OCI-LY3 (cell line): Measurements from ENCODE around the gene DEPDC7.

Source experiments
- H2AFZ ChIP-seq: fragments of 200-600, 300-600 bp; shearing (Covaris generic); 2 replicates; pipeline ENCODE4 v1.6.0; 2014; ENCODE audit warnings: antibody characterized with exemption, low read depth, low read length
- H3K27ac ChIP-seq: fragments of 200-600, 300-600 bp; sonication (generic); 2 replicates; pipeline ENCODE4 v1.5.1; 2014; ENCODE audit warnings: mild to moderate bottlenecking, low read length, moderate library complexity, mixed read lengths
- H3K27me3 ChIP-seq: fragments of 200-600, 300-600 bp; sonication (generic); 2 replicates; pipeline ENCODE4 v1.6.1; 2014; ENCODE audit warnings: low read depth, low read length, mixed read lengths
- H3K36me3 ChIP-seq: fragments of 200-600, 300-600 bp; sonication (generic); replicated peaks from 2 replicates; pipeline ENCODE3; 2014; ENCODE audit warnings: low read depth, low read length, mixed read lengths
- H3K4me1 ChIP-seq: fragments of 300-600, 200-600 bp; sonication (generic); 2 replicates; pipeline ENCODE4 v1.6.1; 2014; ENCODE audit warnings: low read length, mixed read lengths
- H3K4me2 ChIP-seq: fragments of 200-600, 300-600 bp; sonication (generic); 2 replicates; pipeline ENCODE4 v1.6.1; 2014; ENCODE audit warnings: low read length, mixed read lengths
- H3K4me3 ChIP-seq: fragments of 300-600, 200-600 bp; sonication (generic); 2 replicates; pipeline ENCODE4 v1.5.1; 2014; ENCODE audit warnings: antibody characterized with exemption, mild to moderate bottlenecking, low read length, moderate library complexity
- H3K79me2 ChIP-seq: fragments of 300-600, 200-600 bp; shearing (Covaris generic); 2 replicates; pipeline ENCODE4 v1.6.1; 2014; ENCODE audit warnings: mild to moderate bottlenecking, low read length, mixed read lengths
- H3K9ac ChIP-seq: fragments of 300-600, 200-600 bp; shearing (Covaris generic); 2 replicates; pipeline ENCODE4 v1.6.0; 2014; ENCODE audit warnings: mild to moderate bottlenecking, low read length, moderate library complexity
- H3K9me3 ChIP-seq: fragments of 200-600, 300-600 bp; shearing (Covaris generic); 2 replicates; pipeline ENCODE4 v1.6.1; 2014; ENCODE audit warnings: low read length, mixed read lengths; ENCODE audit not compliant: insufficient read depth
- H4K20me1 ChIP-seq: fragments of 200-600, 300-600 bp; sonication (generic); 2 replicates; pipeline ENCODE4 v1.6.1; 2016; ENCODE audit warnings: low read length, mixed read lengths; ENCODE audit not compliant: insufficient read depth
- EZH2phosphoT487 ChIP-seq: fragments of 200-600 bp; shearing (Covaris generic); IDR thresholded peaks from 2 replicates; pipeline ENCODE4 v1.6.1; 2018; ENCODE audit warnings: antibody characterized with exemption, mixed run types, low read depth
- TF ChIP-seq, protein P1 (sequence below): fragments of 200-600, 300-600 bp; sonication (generic); IDR thresholded peaks from 2 replicates; pipeline ENCODE4 v1.5.1; 2014; ENCODE audit warnings: antibody characterized with exemption, low read length, low read depth

DEPDC7 gene

DNA sequence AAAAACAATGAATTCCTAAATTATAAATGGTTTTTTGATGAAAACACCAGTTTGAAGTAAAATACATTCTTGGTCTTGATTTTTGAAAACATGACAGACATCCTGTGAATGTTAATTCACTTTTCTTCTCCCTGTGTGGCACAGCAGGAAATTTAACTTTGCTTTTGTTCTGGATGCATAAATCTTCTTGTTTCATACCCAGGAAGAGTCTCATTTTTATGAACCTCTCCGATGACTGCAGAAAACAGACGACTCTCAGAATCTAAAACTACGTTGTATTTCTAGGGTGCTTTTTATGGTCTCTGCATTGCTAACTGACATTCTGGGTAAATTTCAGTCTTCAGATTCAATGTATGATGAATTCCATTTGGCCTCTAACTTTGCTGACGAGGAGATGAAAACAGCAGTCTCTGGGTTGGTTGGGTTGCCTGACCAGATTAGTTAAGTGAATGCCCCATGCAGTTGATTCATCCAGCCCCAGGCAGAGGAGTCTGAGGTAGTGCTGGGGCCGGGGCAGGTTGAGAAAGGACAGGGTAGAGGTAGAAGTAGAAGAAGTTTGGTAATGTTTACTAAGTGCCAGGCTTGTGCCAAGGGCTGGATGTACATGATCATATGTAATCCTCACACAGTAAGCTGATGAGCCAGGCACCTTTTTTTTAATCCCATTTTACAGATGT, 43.8 kb downstream of the DEPDC7 start:
- Histone ChIP-seq H3K27ac (no peak overlapping the region), H4K20me1 (no peaks in the 10 kb centered on the region), H3K4me1 (peaks cover 24% of the 10 kb centered on the region), H2AFZ (no peak overlapping the region), H3K36me3 (peaks cover 22% of the 10 kb centered on the region), H3K9ac (no peak overlapping the region), H3K4me3 (no peak overlapping the region), H3K9me3 (no peaks in the 10 kb centered on the region), H3K4me2 (no peak overlapping the region), H3K27me3 (no peaks in the 10 kb centered on the region), H3K79me2 (no peaks in the 10 kb centered on the region)
- TF ChIP-seq, protein P1, sequence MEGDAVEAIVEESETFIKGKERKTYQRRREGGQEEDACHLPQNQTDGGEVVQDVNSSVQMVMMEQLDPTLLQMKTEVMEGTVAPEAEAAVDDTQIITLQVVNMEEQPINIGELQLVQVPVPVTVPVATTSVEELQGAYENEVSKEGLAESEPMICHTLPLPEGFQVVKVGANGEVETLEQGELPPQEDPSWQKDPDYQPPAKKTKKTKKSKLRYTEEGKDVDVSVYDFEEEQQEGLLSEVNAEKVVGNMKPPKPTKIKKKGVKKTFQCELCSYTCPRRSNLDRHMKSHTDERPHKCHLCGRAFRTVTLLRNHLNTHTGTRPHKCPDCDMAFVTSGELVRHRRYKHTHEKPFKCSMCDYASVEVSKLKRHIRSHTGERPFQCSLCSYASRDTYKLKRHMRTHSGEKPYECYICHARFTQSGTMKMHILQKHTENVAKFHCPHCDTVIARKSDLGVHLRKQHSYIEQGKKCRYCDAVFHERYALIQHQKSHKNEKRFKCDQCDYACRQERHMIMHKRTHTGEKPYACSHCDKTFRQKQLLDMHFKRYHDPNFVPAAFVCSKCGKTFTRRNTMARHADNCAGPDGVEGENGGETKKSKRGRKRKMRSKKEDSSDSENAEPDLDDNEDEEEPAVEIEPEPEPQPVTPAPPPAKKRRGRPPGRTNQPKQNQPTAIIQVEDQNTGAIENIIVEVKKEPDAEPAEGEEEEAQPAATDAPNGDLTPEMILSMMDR, result no peak
- TF ChIP-seq EZH2phosphoT487, result no peak

DNA sequence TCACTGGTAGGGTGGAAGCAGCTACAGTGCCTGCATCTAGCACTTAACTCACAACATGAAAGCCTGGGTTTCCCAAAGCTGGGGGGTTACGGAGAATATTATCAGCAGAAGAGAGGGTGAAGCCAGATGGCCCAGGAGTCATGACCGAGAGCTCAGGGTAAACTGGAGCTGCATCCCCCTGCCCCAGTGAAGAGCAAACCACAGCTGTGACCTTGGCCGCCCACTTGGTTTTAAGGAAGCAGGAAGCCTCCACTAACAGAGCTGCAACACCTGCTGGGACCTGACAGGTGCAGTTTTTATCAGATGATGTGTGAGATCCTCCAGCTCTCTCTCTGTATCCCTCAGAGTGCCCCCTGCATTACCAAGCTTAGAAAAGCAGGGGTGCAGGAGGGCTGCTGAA, 44.6 kb downstream of the DEPDC7 start:
- no peak overlapping the region for H2AFZ ChIP-seq
- H3K27ac ChIP-seq, result no peak overlapping the region
- peaks cover 30% of the 10 kb centered on the region for H3K4me1 ChIP-seq
- no peaks in the 10 kb centered on the region for H3K27me3 ChIP-seq
- H4K20me1 ChIP-seq, result no peaks in the 10 kb centered on the region; the same call in 1 of the 2 replicates
- no peak for TF ChIP-seq EZH2phosphoT487
- H3K4me3 ChIP-seq, result no peak overlapping the region
- H3K36me3 ChIP-seq, result peaks cover 16% of the 10 kb centered on the region
- no peaks in the 10 kb centered on the region for H3K9me3 ChIP-seq
- no peak overlapping the region for H3K9ac ChIP-seq
- no peaks in the 10 kb centered on the region for H3K79me2 ChIP-seq
- no peak overlapping the region for H3K4me2 ChIP-seq

DNA sequence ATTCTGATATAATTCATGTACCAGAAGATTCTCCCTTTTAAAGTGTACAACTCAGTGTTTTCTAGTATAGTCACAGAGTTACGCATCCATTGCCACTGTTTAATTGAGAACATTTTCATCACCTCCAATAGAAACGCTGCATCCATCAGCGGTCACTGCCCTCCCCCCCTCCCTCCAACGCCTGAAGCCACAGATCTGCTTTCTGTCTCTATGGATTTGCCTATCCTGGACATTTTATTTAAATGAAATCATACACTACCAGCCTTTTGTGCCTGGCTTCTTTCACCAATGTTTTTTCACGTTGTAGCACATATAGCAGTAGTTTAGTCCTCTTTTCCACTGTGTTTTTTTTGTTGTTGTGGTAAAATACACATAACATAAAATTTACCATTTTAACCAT, 46.5 kb downstream of the DEPDC7 start:
- Histone ChIP-seq H3K36me3 (peaks cover 18% of the 10 kb centered on the region), H3K4me2 (no peak overlapping the region)

DNA sequence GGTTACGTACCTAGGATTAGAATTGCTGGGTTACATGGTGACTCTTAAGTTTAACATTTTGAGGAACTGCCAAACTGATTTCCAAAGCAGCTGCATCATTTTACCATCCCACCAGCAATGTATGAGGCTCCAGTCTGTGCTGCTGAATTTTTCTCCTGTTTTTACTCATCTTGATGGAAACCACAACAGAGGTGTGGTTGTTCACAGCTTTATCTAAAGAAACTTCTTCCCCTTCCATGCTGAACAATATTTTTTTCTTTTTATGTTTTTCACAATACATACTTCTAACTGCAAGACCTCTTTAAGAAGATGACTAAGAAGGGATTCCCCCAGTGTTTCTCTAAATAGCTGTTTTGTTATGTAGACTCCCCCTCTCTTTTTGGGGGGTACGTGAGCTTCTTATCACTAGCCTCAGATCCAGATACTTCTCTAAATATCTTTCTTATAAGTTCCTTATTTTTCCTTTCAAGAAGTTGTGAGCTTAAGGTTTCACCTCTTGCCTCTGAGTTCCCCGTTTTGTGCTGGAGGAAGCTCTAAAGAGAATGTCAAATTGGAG, 47.7 kb downstream of the DEPDC7 start:
- no peaks in the 10 kb centered on the region for H3K27me3 ChIP-seq
- peaks cover 18% of the 10 kb centered on the region for H3K36me3 ChIP-seq
- H3K9me3 ChIP-seq, result no peaks in the 10 kb centered on the region
- H3K4me1 ChIP-seq, result peaks cover 30% of the 10 kb centered on the region
- no peak overlapping the region for H3K9ac ChIP-seq
- no peak overlapping the region for H2AFZ ChIP-seq
- no peaks in the 10 kb centered on the region; the same call in 1 of the 2 replicates for H4K20me1 ChIP-seq
- no peak overlapping the region for H3K4me3 ChIP-seq
- TF ChIP-seq, protein P1, result no peak
- no peak for TF ChIP-seq EZH2phosphoT487
- peak overlapping the region; percentile 14 for H3K4me2 ChIP-seq
- no peak overlapping the region for H3K27ac ChIP-seq
- H3K79me2 ChIP-seq, result no peaks in the 10 kb centered on the region

More for the DNA sequence above, 46.5 kb downstream of the DEPDC7 start:
- H3K79me2 ChIP-seq, result no peaks in the 10 kb centered on the region
- TF ChIP-seq, protein P1, result no peak
- TF ChIP-seq EZH2phosphoT487, result no peak
- H3K9ac ChIP-seq, result no peak overlapping the region
- peaks cover 30% of the 10 kb centered on the region for H3K4me1 ChIP-seq
- H3K27me3 ChIP-seq, result no peaks in the 10 kb centered on the region
- H3K9me3 ChIP-seq, result no peaks in the 10 kb centered on the region
- no peak overlapping the region for H3K4me3 ChIP-seq
- H2AFZ ChIP-seq, result no peak overlapping the region
- H4K20me1 ChIP-seq, result no peaks in the 10 kb centered on the region; the same call in 1 of the 2 replicates
- H3K27ac ChIP-seq, result no peak overlapping the region
